GM19372 (cell line): ENCODE measurements around the gene GRID1.

ENCODE experiments used
- ATAC-seq: cut with Tn5 transposase; IDR thresholded peaks from one replicate; pipeline ENCODE4 v1.9.1; 2021; ENCODE audit warnings: mild to moderate bottlenecking, low read depth, moderate library complexity; ENCODE audit not compliant: unreplicated experiment

Gene GRID1

GRCh38 chr10:86200269-86200668 is 166.3 kb downstream of the GRID1 start:
- ATAC-seq: no peak

DNA sequence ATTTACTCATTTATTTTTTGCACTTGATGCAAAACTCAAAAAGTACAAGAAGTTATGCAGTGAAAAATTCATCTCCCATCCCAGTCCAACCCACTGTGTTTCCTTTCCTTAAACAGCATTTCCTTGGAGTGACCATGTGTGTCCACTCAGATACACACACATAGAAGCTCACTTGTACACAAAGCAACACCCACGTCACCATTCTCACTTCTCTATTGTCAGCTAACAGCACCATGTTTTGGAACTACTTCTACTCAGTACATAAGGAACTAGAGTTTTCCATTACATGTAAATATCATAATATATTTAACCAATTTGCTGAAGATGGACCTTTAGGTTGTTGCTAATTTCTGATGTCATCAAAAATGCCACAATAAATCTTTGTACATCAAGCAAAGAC is 167.6 kb downstream of the GRID1 start:
- ATAC-seq: no peak

DNA sequence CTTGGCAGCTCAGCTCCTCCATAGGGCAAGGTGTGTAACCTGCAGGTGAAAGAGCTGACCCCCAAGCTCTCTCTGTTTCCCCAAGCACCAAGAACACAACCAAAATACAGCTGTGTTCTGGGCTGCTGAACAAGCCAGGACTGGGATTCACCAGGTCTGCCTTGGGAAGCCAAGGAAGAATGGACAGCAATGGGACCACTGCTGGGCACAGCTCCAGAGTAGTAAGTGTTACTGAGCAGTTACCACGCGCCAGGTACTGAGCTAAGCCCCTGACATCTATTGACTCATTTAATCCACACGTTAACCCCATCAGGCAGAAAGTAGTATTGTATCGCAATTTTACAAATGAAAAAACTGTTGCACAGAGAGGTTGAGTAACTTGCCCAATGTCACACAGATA is 168.3 kb downstream of the GRID1 start:
- no peak for ATAC-seq

GRCh38 chr10:86197166-86197790 is 169.3 kb downstream of the GRID1 start:
- ATAC-seq: no peak

- ATAC-seq: no peak
Observed at GRCh38 chr10:86195521-86196157, 171.0 kb downstream of the GRID1 start.

DNA sequence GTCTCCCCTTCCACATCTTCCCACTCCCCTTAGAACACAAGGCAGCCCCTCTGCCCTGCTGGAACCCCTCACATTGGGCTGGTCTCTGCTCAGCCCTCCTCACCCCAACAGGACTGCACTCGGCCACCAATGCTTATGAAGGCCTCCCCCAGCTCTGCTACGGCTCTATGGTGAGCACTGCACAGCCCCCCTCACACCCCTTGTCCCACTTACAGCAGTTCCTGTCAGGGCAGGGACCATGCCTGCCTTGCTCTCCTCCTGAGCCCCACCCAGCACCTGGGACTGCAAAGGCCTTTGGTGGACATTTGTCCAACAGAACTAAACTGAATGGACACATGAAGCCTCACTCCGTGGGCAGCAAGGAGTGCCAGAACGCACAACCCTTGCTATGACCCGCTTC is 171.9 kb downstream of the GRID1 start:
- no peak for ATAC-seq

- no peak for ATAC-seq
Observed at GRCh38 chr10:86193841-86194240, 172.8 kb downstream of the GRID1 start.

DNA sequence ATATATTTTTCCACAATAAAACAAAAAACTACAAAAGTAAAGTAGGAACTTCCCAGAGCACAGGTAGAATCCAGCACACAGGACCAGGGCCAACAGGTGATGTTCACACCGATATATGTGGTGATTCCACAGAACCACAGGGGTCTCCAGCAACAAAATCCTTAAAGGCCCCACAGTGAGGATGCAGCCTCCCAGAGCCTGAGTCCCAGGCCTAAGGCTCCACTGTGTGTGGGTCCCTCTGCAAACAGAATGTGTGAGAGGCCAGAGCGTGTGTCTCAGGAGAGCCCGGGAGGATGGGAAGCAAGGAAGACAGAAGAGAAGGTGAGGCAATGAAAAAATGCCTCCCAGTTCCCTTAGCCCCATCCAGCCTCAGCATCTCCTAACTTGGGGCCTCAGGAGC is 173.9 kb downstream of the GRID1 start:
- ATAC-seq: no peak

GRCh38 chr10:86192147-86192546 is 174.4 kb downstream of the GRID1 start:
- ATAC-seq: no peak

GRCh38 chr10:86191686-86192085 is 174.9 kb downstream of the GRID1 start:
- no peak for ATAC-seq

GRCh38 chr10:86191166-86191565 is 175.4 kb downstream of the GRID1 start:
- no peak for ATAC-seq

GRCh38 chr10:86190291-86190690 is 176.3 kb downstream of the GRID1 start:
- no peak for ATAC-seq

- no peak for ATAC-seq
Observed at GRCh38 chr10:86189891-86190290, 176.7 kb downstream of the GRID1 start.

DNA sequence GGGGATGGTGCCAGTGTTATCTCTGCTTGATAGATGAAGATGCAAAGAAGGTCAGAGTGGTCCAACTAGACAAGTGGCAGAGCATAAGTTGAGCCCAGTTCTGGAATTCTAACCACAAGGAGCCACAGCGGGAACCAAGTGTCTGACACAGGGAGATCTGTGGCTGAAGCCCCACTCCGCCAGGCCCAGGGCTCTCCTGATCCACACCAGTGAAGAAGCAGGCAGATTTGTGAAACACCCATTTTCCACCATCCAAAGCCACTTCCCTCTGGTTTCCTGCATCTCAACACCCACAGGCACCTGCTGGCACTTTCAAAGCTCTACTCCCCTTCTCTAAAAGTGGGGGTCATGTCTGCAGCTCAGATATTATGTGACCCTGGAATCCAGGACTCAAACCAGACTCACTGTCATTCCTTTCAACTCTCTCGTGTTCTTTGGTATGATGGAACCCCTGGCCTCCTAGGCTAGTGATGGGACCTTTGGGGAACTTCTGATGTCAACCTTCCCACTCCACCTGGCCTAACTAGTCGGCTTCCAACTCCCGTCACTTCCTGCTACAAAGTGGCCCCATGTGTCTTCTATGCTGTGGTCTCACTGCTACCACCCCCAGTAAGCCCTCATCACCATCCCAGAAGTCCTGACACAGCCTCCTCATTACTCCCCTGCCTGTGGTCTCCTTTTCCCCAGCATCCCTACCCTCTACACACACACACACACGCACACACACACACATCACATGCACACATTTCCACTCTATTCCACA is 177.6 kb downstream of the GRID1 start:
- no peak for ATAC-seq

DNA sequence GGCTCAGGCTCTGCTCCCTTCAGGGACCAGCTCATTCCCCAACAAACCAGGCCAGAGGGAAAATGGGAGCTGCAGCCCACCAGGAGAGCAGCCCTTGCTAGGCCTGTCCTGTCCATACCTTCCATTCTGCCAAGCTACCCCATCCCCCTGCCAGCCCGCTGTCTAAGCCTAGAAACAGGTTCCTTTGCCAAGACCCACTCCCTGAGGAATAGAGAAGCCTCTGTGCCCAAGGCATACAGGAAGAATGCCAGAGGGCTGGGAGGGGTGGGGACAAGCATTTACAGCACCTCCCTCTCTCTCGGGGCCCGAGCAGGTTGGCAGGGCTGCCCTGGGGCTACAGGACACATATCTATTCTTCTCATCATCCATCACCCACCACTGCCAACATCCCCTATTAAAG is 178.3 kb downstream of the GRID1 start:
- ATAC-seq: no peak

DNA sequence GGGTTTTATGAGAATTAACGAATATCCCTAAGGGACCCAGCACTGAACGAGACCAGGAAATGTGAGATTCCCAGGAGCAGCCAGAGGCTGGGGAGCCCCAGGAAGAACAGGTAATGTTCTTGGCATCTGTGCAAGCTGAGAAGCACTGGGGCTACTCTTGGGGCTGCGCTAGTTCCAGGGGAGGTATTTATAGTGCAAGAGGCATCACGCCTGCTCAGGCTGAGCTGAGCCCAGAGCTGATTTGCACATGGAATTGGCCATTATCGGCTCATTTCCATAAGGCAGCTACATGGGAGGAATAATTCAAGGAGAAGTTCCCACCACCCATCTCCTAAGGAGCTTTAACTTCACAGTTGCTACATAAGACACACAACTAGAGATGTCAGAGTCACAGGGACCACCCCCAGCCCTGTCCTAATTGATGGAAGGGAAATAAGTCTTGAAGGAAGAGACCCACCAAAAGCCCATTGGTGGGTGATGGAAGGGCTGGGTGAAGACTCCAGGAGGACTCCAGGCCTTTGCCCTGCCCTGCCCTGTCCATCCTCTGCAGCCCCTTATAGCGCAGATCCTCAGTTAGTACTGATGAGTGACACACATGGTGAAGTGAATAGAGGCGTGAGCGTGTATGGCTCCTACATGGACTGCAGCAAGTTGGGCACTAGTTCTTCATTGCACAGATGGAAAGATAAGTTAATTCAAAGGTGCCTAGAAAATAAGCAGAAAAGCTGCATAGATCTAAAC is 178.9 kb downstream of the GRID1 start:
- ATAC-seq: no peak

GRCh38 chr10:86186633-86187032 is 180.0 kb downstream of the GRID1 start:
- no peak for ATAC-seq

DNA sequence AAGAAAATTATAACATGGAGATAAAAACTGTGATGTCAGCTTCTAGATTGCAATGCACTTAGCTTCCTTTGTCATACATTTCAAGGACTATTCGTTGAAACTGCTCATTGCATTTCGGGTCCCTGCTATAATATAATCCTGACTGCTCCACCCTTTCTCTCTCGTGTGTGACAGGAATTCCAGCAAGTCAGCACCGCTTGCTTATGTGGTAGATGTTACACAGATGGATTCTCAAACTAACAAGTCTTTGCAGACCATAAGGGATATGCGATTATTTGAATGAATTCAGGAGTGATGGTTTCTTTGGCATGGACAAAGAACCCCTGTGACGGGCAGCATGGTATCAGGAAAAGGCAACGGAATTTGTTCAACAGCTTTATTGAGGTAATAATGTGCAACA is 184.0 kb downstream of the GRID1 start:
- no peak for ATAC-seq

DNA sequence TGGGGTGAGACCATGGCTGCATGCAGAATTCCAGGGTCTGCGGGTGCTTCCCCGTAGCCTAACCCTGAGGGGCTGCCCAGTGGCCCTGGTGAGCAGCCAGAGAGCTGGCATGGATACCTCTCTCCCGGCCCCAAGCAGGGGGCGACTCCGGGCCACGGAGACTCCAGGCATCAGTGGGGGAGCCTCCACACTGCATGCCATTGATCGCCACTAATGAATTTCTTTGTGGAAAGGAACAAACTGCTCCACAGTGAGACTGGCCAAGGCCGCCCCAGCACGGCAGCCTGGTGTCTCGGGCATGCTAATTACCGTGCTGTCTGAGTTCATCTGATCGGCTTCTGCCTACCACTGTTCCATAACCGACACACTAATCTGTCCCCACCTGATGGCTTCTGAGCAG is 184.4 kb downstream of the GRID1 start:
- no peak for ATAC-seq

DNA sequence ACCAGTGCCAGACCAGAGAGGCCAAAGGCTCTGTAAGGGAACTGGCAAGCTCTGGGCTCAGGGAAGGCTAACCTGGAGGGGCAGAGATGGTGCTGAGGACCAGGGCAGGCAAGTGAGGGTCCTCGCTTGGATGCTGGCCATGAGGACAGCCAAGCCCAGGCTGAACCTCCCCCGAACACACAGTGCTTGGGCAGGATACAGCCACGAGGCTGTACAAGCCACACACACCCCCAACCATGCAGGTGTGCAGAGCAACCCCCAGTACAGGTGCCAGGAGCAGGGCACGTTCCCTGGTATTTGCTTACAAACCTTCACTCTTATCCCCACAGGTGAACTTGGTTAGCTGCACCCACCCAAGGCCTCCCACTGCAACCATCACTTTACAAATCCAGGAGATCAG is 185.7 kb downstream of the GRID1 start:
- no peak for ATAC-seq

- no peak for ATAC-seq
Observed at GRCh38 chr10:86179961-86180360, 186.6 kb downstream of the GRID1 start.
